ENCODE results near the gene RPL41.
"Not testable (repeated sequence)": the region's sequence is repeated elsewhere in the genome, so short reads cannot be mapped to it uniquely, and the experiment has no call there.

The RPL41 gene

DNA sequence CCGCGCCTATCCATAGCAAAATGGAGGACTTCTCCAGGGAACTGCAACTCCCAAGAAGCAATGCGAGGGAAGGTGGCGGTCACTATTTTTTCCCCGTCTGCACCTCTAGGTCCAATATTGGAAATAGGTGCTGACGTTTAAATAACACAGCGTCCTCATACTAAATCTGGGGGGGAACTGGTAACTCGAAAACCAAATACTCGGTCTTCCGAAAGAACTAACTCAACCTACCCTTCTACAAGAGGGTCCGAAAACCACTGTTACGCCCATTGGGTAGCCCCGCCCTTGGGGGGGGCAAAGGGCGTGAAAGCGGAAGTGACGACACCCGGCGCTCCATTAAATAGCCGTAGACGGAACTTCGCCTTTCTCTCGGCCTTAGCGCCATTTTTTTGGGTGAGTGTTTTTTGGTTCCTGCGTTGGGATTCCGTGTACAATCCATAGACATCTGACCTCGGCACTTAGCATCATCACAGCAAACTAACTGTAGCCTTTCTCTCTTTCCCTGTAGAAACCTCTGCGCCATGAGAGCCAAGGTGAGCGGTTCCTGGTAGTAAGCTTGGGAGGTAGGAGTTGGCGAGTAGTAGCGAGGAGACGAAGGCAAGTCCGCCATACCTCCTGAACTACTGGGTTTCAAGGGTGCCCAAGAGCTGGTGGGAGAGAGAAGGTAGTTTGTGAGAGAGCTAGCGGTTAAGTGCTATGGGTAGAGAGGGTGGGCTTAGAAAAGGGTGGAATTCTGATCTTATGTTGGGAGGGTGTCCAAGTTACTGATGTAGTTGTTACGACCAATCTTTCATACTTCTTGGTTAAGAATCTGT, at the start of gene RPL41:
RPL41 (plus strand) TSS at position 367 of the 815 bp plus-strand sequence.
- peak; percentile 84 for DNase-seq (ENCODE audit: low read depth)

DNA sequence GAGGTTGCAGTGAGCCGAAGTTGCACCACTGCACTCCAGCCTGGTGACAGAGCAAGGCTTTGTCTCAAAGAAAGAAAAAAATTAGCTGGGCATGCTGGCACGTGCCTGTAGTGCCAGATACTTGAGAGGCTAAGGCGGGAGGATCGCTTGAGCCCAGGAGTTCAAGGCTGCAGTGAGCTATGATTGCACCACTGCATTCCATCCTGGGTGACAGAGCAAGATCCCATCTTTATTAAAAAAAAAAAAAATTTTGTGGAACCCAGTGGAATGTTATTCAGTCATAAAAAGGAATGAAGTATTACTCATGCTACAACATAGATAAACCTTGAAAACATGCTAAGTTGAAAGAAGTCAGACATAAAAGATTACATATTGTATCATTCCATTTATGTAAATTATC, 44.8 kb upstream of the RPL41 start:
- no peak for DNase-seq (ENCODE audit: low read depth)

DNA sequence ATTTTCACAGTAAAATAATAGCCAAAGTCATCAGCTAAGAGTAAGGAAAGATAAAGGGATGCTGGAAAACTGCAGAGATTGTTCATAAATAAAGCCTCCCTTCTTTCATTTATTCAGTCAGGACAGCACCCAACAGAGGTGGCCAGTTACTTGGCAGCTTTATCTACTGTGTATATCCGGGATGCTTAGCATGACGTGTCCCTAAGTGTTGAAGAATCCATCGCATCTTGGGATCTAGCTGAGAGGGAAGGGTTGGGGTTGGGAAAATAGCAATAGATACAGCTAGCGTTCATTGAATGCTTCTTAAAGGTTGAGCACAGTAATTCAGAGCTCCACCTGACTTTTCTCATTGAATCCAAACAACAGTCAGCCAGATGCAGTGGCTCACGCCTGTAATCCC, 42.0 kb upstream of the RPL41 start:
- DNase-seq (ENCODE audit: low read depth) = no peak

DNA sequence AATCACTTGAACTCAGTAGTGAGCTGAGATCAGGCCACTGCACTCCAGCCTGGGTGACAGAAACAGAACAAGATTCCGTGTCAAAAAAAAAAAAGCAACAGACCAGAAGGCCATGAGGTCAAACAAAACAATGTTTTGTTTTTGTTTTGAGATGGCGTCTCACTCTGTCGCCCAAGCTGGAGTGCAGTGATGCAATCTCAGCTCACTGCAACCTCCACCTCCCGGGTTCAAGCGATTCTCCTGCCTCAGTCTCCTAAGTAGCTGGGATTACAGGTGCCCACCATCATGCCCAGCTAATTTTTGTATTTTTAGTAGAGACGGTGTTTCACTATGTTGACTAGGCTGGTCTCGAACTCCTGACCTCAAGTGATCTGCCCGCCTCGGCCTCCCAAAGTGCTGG, 38.5 kb upstream of the RPL41 start:
- not testable (repeated sequence) for DNase-seq (ENCODE audit: low read depth)

DNA sequence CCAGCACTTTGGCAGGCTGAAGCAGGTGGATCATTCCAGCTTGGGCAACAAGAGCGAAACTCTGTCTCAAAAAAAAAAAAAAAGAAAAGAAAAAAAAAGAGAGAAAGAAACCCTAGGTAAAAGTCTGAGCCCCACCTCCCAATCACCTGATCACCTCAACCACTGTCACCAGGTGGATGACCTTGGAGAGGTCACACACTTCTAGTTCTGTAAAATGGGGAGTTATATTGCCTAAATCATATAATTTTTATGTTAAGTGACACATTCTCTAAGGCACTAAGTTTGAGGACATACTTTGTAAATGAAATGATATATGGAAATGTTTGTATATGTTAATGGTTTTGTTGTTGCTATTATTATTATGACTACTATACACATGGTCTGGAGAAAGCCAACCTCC, 38.0 kb upstream of the RPL41 start:
- DNase-seq (ENCODE audit: low read depth) = no peak

DNA sequence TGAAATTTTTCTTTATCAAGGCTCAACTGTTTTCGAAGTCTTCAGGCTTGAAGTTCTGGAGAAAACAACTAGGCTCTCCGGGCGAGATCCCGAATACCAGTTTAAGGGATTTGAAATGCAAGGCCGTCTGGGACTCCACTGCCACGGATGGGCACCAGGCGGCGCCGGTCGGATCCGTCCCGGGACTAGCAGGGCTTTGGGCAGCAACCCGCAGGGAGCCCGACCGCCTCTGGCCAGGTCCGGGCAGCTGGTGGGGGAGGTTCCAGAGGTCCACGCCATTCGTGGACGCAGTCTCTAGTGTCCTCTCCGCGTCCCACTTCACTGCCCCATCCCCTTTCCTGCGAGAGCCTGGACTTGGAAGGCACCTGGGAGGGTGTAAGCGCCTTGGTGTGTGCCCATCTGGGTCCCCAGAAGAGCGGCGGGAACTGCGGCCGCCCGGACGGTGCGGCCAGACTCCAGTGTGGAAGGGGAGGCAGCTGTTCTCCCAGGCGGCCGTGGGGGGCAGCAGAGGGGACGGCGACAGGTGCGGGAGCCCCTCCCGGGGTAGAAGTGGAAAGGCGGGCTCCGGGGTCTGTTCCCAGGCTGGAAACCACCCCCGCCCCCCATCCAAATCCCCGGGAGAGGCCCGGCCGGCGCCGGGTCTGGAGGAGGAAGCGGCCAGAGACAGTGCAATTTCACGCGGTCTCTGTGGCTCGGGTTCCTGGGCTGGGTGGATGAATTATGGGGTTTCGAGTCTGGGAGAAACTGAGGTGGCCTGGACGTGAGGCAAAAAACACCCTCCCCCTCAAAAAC, 37.3 kb upstream of the RPL41 start:
- DNase-seq (ENCODE audit: low read depth) = peak; percentile 69

DNA sequence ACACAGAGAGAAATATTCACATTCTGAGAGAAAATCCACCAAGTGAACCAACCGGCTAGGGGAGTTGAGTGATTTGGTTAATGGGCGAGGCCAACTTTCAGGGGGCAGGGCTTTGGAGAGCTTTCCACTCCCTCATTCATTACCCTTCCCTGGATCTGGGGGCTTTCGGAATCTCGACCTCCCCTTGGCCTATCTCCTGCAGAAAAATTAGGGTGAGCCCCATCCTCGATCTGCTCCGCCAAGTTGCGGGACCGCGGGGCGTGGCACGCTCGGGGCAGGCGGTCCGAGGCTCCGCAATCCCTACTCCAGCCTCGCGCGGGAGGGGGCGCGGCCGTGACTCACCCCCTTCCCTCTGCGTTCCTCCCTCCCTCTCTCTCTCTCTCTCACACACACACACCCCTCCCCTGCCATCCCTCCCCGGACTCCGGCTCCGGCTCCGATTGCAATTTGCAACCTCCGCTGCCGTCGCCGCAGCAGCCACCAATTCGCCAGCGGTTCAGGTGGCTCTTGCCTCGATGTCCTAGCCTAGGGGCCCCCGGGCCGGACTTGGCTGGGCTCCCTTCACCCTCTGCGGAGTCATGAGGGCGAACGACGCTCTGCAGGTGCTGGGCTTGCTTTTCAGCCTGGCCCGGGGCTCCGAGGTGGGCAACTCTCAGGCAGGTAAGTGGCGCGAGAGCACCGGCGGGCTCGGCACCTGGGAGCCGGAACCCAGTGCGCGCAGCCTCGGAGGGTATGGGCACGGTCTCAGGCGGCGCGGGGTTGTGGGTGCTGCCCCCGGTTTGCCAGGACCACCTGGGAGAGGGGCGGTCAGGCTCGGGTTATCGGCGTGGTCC, 36.5 kb upstream of the RPL41 start, which contains the start of gene ERBB3:
ERBB3 (plus strand) TSS at position 443 of the 833 bp plus-strand sequence; CDS start at position 579, 136 bp downstream.
- DNase-seq (ENCODE audit: low read depth) = peak; percentile 48

DNA sequence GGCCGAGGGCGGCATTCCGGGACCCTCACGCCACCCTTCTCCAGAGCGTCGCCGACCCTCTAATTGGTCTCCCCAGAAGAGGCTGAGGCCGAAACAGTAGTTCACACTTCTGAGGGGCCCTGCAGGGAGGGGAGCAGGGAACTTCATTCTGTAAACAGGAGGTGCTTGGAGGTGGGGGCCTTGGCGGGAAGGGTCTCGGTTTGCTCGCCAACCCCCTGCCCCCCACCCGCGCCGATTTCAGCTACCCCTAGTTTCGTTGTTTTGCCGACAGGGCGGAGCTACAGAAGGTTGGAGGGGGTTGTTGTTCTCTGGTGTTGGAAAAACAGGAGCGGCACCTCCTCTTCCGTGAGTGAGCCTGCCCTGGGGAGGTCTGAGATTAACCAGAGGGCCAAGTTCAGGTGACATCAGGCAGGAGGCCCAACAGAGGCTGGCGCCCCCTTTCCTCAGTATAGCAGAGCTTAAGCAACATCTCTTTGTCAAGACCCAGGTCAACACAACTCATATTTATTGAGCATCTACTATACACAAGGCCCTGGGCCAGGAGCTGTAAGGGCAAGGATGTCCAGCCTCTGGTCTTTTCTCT, 35.8 kb upstream of the RPL41 start:
- DNase-seq (ENCODE audit: low read depth) = no peak

DNA sequence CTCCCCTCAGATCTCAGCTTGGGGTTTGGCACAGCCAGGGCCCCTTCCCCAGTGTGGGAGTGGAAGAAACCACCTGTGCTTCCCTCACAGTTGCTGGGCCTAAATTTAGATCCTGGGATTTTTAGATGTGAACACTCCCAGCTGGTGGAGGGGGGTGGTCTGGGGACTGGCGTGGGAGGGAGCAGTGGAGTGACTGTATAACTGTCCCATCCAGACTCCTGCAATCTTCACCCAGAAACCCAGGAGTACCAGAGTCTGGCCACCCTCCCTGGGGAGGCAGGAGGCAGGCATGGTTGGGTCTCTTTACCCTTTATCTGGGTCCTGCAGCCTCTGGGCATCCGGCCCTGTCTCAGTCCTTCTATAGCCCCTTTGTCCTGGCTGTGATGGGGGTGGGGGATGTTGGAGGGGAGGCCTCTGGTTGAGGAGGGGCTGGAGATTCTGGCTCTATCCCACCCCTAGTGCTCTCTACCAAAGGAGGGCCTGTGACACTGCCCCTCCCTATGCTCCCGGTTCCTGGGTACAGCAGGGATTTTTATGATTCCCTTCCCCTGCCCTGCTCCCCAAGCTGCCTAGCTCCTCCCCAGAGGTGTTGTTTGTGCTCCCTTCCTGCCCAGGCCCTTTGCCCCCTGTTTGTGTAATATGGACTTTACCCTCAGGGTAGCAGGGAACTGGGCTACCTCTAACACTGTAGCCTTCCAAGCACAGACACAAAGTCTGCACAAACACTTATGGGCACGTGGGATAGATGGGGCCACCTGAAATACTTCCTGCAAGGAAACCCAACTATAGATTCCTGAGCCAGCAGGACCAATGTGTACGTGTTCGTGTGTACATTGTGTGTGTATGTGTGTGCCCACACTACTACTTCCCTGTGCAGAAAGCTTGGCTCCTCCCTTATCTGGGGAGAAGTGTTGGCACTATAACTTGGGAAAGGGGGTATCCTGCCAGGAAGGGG, 34.8 kb upstream of the RPL41 start:
- no peak for DNase-seq (ENCODE audit: low read depth)

DNA sequence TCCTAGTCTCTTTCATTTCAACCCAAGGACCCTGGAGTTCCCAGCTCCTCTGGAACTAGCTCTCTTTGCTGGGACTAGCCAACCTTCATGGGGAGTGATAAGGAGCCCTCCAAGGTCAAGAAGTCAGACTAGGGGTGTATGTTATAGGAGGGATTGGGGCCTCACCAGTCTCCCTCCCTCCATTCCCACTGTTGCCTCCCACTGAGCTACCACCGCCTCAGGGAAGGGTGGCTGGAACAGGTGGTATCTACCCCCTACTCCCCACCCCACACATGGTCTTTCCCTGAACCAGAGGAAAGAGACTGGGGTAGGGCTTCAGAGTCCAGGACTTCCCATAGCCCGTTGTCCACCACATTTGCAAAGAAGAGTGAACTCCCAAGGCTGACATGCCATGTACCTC, 34.1 kb upstream of the RPL41 start:
- no peak for DNase-seq (ENCODE audit: low read depth)

DNA sequence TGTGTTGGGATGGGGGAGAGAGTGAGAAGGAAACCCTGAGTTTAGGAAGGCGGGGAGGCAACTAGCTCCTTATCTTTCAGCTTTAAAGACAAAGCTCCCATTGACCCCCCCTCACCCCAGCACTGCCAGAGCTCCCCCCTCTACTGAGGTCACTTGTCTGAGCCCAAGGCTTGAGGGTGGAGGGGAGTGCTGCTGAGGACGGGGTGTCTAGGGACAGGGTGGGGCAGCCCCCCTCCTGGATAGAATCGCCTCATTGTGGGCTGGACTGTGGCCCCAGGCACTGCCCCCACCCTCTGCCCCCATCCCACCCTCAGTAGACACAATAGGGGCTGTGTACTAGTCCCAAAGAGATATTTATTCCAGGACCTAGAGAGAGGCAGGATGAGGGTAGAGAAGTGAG, 33.5 kb upstream of the RPL41 start:
- no peak for DNase-seq (ENCODE audit: low read depth)

DNA sequence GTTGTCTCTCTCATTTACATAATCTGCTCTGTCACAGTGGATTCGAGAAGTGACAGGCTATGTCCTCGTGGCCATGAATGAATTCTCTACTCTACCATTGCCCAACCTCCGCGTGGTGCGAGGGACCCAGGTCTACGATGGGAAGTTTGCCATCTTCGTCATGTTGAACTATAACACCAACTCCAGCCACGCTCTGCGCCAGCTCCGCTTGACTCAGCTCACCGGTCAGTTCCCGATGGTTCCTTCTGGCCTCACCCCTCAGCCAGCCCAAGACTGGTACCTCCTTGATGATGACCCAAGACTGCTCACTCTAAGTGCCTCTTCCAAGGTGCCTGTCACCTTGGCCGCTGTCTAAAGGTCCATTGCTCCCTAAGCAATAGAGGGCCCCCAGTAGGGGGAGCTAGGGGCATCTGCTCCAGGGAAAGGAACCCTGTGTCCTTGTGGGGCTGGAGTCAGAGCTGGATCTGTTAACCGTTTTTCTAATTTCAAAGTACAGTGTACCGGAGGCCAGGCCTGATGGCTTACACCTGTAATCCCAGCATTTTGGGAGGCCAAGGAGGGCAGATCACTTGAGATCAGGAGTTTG, 31.4 kb upstream of the RPL41 start:
- no peak for DNase-seq (ENCODE audit: low read depth)

DNA sequence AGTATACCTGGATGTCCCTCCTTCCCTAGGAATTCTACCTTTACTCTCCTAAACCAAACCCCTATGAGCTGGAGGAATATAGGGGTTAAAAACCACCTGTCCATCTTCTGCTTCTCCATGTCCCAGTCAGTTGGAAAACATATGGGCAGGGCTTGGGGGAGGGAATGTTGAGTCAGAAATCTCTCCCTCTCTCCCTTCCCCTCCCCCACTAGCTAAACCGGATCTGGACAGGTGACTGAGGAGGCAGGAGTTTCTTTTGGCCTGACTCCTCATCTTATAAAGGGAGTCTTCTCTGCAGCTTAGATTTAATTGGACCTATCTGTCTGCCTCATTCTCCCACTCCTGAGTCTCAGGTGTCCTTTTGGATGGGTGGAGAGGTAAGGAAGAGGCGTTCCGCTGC, 30.3 kb upstream of the RPL41 start:
- no peak for DNase-seq (ENCODE audit: low read depth)

DNA sequence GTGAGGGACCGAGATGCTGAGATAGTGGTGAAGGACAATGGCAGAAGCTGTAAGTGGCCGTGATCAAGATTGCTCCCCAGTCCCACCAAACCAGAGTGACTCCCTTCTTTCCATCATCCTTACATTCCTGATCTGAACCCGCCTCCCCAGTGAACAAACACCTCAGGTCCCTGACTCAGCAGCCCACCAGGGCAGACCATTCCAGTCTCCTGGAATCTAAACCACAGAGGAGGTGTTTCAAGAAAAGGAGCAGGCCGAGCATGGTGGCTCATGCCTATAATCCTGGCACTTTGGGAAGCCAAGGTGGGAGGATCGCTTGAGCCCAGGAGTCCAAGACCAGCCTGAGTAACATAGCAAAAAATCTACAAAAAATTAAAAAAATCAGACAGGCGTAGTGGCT, 29.8 kb upstream of the RPL41 start:
- DNase-seq (ENCODE audit: low read depth) = no peak

DNA sequence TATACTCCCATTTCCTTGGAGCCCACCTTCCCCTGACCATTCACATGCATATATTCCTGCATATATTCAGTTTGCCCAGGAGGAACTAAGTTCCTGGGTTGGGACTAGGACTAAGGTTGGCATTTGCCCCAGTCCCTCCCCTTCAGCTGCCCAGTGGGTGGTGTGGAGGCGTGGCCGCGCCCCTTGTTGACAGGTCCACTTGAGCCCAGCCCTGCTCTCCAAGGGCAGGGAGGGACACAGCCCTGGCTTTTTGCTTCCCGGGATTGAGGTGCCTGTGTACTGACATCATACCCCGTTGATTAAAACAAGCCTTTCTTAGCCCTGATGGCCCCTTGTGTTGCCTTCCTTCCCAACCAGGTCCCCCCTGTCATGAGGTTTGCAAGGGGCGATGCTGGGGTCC, 29.2 kb upstream of the RPL41 start:
- no peak for DNase-seq (ENCODE audit: low read depth)

DNA sequence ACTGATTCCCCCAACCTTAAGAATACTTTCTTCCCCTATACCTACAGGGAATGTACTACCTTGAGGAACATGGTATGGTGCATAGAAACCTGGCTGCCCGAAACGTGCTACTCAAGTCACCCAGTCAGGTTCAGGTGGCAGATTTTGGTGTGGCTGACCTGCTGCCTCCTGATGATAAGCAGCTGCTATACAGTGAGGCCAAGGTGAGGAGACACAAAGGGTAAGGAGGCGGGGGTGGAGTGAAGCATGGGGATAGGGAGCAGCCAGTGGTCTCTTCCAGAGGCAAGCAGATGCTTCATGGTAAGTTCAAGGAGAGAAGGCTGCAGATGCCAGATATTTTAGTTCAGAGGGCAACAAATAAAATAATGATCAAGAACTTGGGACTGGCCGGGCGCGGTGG, 18.7 kb upstream of the RPL41 start:
- DNase-seq (ENCODE audit: low read depth) = no peak

DNA sequence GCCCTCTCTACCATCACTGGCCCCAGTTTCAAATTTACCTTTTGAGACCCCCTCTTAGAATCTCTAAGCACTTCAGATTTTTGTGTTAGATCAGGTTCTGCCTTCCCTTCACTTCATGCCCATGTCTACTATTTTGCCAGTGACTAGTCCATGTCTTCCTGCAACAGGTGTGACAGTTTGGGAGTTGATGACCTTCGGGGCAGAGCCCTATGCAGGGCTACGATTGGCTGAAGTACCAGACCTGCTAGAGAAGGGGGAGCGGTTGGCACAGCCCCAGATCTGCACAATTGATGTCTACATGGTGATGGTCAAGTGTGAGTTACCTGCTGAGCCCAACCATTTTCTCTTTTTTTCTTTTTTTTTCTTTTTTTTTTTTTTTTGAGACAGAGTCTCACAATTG, 17.8 kb upstream of the RPL41 start:
- DNase-seq (ENCODE audit: low read depth) = no peak

DNA sequence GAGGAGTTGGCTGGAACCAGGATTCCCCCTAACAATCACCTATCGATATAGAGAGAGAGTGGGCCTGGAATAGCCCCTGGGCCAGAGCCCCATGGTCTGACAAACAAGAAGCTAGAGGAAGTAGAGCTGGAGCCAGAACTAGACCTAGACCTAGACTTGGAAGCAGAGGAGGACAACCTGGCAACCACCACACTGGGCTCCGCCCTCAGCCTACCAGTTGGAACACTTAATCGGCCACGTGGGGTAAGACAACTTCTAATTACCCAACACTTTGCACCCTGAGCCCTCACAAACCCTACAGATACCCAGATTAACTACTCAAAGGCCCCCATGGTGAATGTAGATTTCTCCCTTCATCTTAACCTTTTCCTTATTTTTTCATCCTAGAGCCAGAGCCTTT, 16.6 kb upstream of the RPL41 start:
- no peak for DNase-seq (ENCODE audit: low read depth)

DNA sequence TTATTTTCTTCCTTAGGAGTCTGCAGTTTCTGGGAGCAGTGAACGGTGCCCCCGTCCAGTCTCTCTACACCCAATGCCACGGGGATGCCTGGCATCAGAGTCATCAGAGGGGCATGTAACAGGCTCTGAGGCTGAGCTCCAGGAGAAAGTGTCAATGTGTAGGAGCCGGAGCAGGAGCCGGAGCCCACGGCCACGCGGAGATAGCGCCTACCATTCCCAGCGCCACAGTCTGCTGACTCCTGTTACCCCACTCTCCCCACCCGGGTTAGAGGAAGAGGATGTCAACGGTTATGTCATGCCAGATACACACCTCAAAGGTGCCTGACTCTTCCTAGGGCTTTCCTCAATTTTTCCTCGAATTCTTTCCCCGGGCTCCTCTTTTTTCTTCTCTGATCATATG, 15.4 kb upstream of the RPL41 start:
- no peak for DNase-seq (ENCODE audit: low read depth)

DNA sequence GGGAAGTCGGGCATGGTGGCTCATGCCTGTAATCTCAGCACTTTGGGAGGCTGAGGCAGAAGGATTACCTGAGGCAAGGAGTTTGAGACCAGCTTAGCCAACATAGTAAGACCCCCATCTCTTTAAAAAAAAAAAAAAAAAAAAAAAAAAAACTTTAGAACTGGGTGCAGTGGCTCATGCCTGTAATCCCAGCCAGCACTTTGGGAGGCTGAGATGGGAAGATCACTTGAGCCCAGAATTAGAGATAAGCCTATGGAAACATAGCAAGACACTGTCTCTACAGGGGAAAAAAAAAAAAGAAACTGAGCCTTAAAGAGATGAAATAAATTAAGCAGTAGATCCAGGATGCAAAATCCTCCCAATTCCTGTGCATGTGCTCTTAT, 13.8 kb upstream of the RPL41 start:
- no peak for DNase-seq (ENCODE audit: low read depth)
